ENCODE measurements around the gene CABLES2.

DNA sequence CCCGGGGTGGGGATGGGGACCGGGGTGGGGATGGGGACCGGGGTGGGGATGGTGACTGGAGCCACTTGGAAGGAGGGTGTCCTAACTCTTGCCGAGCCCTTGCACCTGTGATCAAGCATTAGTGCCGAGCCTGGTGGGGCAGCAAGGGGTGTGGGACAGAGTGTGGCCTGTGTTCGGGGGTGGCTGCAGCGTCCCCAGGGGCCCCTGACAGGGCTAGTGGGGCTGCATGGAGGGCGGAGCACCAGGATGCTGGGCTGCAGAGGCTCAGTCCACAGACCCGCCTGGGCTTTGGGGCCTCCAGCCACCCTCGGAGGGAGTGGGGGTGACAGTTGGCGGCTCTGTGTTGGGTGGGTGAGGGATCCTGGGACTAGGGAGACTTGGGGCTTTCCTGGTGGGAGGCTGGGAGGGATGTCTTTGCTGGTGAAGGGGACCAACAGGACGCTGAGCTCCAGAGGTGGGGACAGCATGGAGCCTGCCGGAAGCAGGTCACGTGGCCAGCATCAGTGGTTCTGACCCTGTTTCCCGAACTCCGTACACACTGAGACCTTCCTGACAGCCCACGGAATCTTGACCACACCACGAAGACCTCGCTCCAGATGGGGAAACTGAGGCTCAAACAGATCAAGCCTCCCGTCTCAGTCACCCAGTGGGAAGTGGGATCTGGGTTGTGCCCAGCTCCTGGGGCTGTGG lies 15.7 kb upstream of the CABLES2 start:
- TF ChIP-seq CTCF (IDR thresholded peaks at IDR 0.05) = no peak
- TF ChIP-seq POLR2A (IDR thresholded peaks at IDR 0.05) = no peak
